HCT116 (cell line): ENCODE data around the gene INTS1. TPM values are rescaled to one million over a fixed set of nuclear protein-coding genes. Genes with fewer than 3 reads are reported as not detected.

Experiments used
- ATAC-seq: fragments of 200-7000 bp; cut with Tn5 transposase; 2 replicates; pipeline ENCODE4 v1.9.1; 2020; ENCODE audit warnings: mild to moderate bottlenecking, moderate library complexity
- BruUV-seq: library from RNA; stranded (reverse); fragments of 400-500 nt; replicated peaks from 2 replicates; lab custom pipeline; 2021; lab: Mats Ljungman, UMichigan
- CTCF ChIA-PET: fragments of 300-600 bp; sonication (Branson Sonifier 250); formaldehyde crosslinking; loops from one replicate; lab custom pipeline; 2021; ENCODE audit warnings: antibody characterized with exemption; lab: Charles Lee
- POLR2A ChIA-PET: fragments of 300-600, 350-600 bp; sonication (Branson Sonifier 250); formaldehyde crosslinking; loops from one replicate; lab custom pipeline; 2021; ENCODE audit warnings: antibody characterized with exemption; lab: Charles Lee
- RAD21 ChIA-PET, 2 experiments: fragments of 300-600 bp; sonication (Branson Sonifier 250); formaldehyde crosslinking; loops; one replicate each; lab custom pipeline; 2023; ENCODE audit warnings: low total read pairs in 2 of 2; ENCODE audit not compliant: uncharacterized antibody in 2 of 2, unreplicated experiment in 2 of 2, low non-redundant PET in 1 of 2; lab: Charles Lee
- DNase-seq: peaks from one replicate; pipeline ENCODE4 v3.0.0-alpha.2; 2010; ENCODE audit warnings: low read depth, low spot score
- H2AFZ ChIP-seq: fragments of 200-600 bp; shearing (Covaris generic), sonication (generic); 2 replicates; pipeline ENCODE4 v1.6.1; 2017; ENCODE audit warnings: low read depth, mixed run types, mixed read lengths, antibody characterized with exemption, low read length; ENCODE audit not compliant: poor library complexity, severe bottlenecking
- H3K27ac ChIP-seq: 2 replicates; pipeline ENCODE4 v1.5.1; 2012; ENCODE audit warnings: low read depth, low read length
- H3K27me3 ChIP-seq: fragments of 200-600 bp; sonication (generic); 2 replicates; pipeline ENCODE4 v1.6.1; 2016; ENCODE audit warnings: mixed run types, low read length, mixed read lengths; ENCODE audit not compliant: insufficient read depth
- H3K36me3 ChIP-seq, 2 experiments: fragments of 200-500 bp in 1 of 2; fragments of 200-600 bp in 1 of 2; sonication (Bioruptor generic) in 1 of 2; sonication (generic) in 1 of 2; 2 replicates each; pipeline versions ENCODE4 v1.5.1 to v1.6.1; 2014 to 2016; ENCODE audit warnings: low read length in 2 of 2, inconsistent platforms in 1 of 2, mixed read lengths in 1 of 2, mixed run types in 1 of 2; ENCODE audit not compliant: insufficient read depth in 2 of 2, control insufficient read depth in 1 of 2
- H3K4me1 ChIP-seq, 2 experiments: fragments of 200-600 bp in 1 of 2; sonication (generic) in 1 of 2; 2 replicates each; pipeline versions ENCODE4 v1.5.1 to v1.6.1; 2012 to 2017; ENCODE audit warnings: low read length in 2 of 2, inconsistent platforms in 1 of 2, mild to moderate bottlenecking in 1 of 2, mixed read lengths in 1 of 2, mixed run types in 1 of 2, moderate library complexity in 1 of 2; ENCODE audit not compliant: insufficient read depth in 2 of 2, control insufficient read depth in 1 of 2
- H3K4me2 ChIP-seq: fragments of 200-600 bp; sonication (generic); 2 replicates; pipeline ENCODE4 v1.6.1; 2017; ENCODE audit warnings: mixed run types, low read length, mixed read lengths
- H3K4me3 ChIP-seq, 2 experiments: fragments of 200-600 bp in 1 of 2; sonication (generic) in 1 of 2; replicated peaks in 1 of 2; 2 replicates each; pipeline ENCODE4 v1.5.1; 2011 to 2016; ENCODE audit warnings: low read length in 2 of 2, control low read depth in 1 of 2, low read depth in 1 of 2, mild to moderate bottlenecking in 1 of 2, mixed read lengths in 1 of 2, mixed run types in 1 of 2
- H3K79me2 ChIP-seq: fragments of 200-600 bp; sonication (generic); 2 replicates; pipeline ENCODE4 v1.6.1; 2017; ENCODE audit warnings: mild to moderate bottlenecking, mixed run types, low read length, moderate library complexity, mixed read lengths; ENCODE audit not compliant: insufficient read depth
- H3K9ac ChIP-seq: fragments of 200-600 bp; sonication (generic); 2 replicates; pipeline ENCODE4 v1.6.1; 2016; ENCODE audit warnings: low read length, mixed read lengths
- H3K9me2 ChIP-seq: fragments of 200-600 bp; sonication (generic), shearing (Covaris generic); 2 replicates; pipeline ENCODE4 v1.6.1; 2017; ENCODE audit warnings: mixed run types, mild to moderate bottlenecking, moderate library complexity; ENCODE audit not compliant: insufficient read depth
- H3K9me3 ChIP-seq, 2 experiments: fragments of 200-500 bp in 1 of 2; fragments of 200-600 bp in 1 of 2; sonication (Bioruptor generic) in 1 of 2; sonication (generic) in 1 of 2; 2 replicates each; pipeline ENCODE4 v1.6.1; 2014 to 2017; ENCODE audit warnings: low read length in 2 of 2, mixed read lengths in 2 of 2, inconsistent platforms in 1 of 2, low read depth in 1 of 2, mild to moderate bottlenecking in 1 of 2, mixed run types in 1 of 2, moderate library complexity in 1 of 2; ENCODE audit not compliant: control insufficient read depth in 1 of 2, insufficient read depth in 1 of 2
- H4K20me1 ChIP-seq: fragments of 200-600 bp; sonication (generic), shearing (Covaris generic); 2 replicates; pipeline ENCODE4 v1.6.1; 2017; ENCODE audit warnings: mixed run types, mild to moderate bottlenecking, moderate library complexity; ENCODE audit not compliant: insufficient read depth
- ATF3 ChIP-seq: IDR thresholded peaks from 2 replicates; pipeline ENCODE4 v1.6.1; 2012
- ELF1 ChIP-seq: IDR thresholded peaks from 2 replicates; pipeline ENCODE4 v1.6.1; 2012; ENCODE audit warnings: low read depth, borderline replicate concordance
- EZH2 ChIP-seq: fragments of 200-600 bp; sonication (generic); IDR thresholded peaks from 2 replicates; pipeline ENCODE4 v1.6.1; 2017; ENCODE audit warnings: antibody characterized with exemption, mixed run types
- EZH2phosphoT487 ChIP-seq: fragments of 200-600 bp; IDR thresholded peaks from 2 replicates; pipeline ENCODE4 v1.6.1; 2018; ENCODE audit warnings: antibody characterized with exemption, borderline replicate concordance
- FOSL1 ChIP-seq: IDR thresholded peaks from 2 replicates; pipeline ENCODE4 v1.6.1; 2012; ENCODE audit warnings: low read depth
- RAD21 ChIP-seq: IDR thresholded peaks from 2 replicates; pipeline ENCODE4 v1.6.1; 2012; ENCODE audit warnings: low read depth, mild to moderate bottlenecking
- REST ChIP-seq: IDR thresholded peaks from 2 replicates; pipeline ENCODE4 v1.6.1; 2012; ENCODE audit warnings: low read depth
- SRF ChIP-seq: IDR thresholded peaks from 2 replicates; pipeline ENCODE4 v1.6.1; 2012; ENCODE audit warnings: low read depth
- YY1 ChIP-seq: IDR thresholded peaks from 2 replicates; pipeline ENCODE4 v1.6.1; 2011; ENCODE audit warnings: low read length, low read depth, moderate library complexity, mild to moderate bottlenecking; ENCODE audit not compliant: insufficient replicate concordance; ENCODE audit errors: extremely low read depth
- ZBTB33 ChIP-seq: IDR thresholded peaks from 2 replicates; pipeline ENCODE4 v1.6.1; 2011; ENCODE audit warnings: mild to moderate bottlenecking, low read length, moderate library complexity; ENCODE audit not compliant: insufficient replicate concordance; ENCODE audit errors: extremely low read depth
- intact Hi-C: fragments of 100-400 bp; cut with micrococcal nuclease; formaldehyde crosslinking; loops from 2 replicates; pipeline ENCODE4 v1.10.0; 2022
- total RNA-seq: library from RNA; stranded (reverse); gene quantifications from one replicate; pipeline ENCODE4 v1.2.1, GENCODE V29; 2021; ENCODE audit not compliant: unreplicated experiment

Gene INTS1
- total RNA-seq, 1 experiment from 2014 or later, result 167 TPM

GRCh38 chr7:1546909-1547776, 43.0 kb upstream of the INTS1 start:
- ATAC-seq, result no peak
- no peak overlapping the region for H2AFZ ChIP-seq
- no peaks in the 10 kb centered on the region for H3K36me3 ChIP-seq
- no peak for TF ChIP-seq ELF1
- no peak for TF ChIP-seq ZBTB33
- no peak for TF ChIP-seq ATF3
- no peak for TF ChIP-seq SRF
- no peak for TF ChIP-seq REST
- TF ChIP-seq YY1, result no peak
- TF ChIP-seq EZH2, result no peak
- TF ChIP-seq FOSL1, result no peak
- TF ChIP-seq EZH2phosphoT487, result no peak
- TF ChIP-seq RAD21, result no peak
- BruUV-seq, result no TSS peak
- H3K9me2 ChIP-seq, result no peaks in the 10 kb centered on the region
- no peak overlapping the region for H3K9ac ChIP-seq
- no peaks in the 10 kb centered on the region for H3K79me2 ChIP-seq
- H3K4me2 ChIP-seq, result no peak overlapping the region
- H3K4me3 ChIP-seq, result no peak overlapping the region
- no peaks in the 10 kb centered on the region for H3K4me1 ChIP-seq
- H4K20me1 ChIP-seq, result no peaks in the 10 kb centered on the region
- H3K27me3 ChIP-seq, result no peaks in the 10 kb centered on the region
- ChIA-PET CTCF (no interaction called here), POLR2A (no interaction called here), RAD21 (no interaction called here)
- no peak overlapping the region for H3K27ac ChIP-seq
- intact Hi-C loops, result no loop called here
- DNase-seq, result no peak
- H3K9me3 ChIP-seq, result no peaks in the 10 kb centered on the region
